GM12875 (cell line): Measurements from ENCODE around the gene MAST4.
A peak's percentile ranks its signal among the peaks of the same experiment; 100 is the strongest.

Experiments used
- H3K4me3 ChIP-seq: one replicate; pipeline ENCODE4 v1.5.1; 2011; ENCODE audit warnings: low read depth, low read length, control low read depth
- CTCF ChIP-seq: IDR thresholded peaks from 2 replicates; pipeline ENCODE4 v1.5.1; 2011; ENCODE audit warnings: low read depth, mild to moderate bottlenecking, control low read depth, inconsistent platforms, low read length, moderate library complexity, borderline replicate concordance; ENCODE audit not compliant: insufficient read depth

The MAST4 gene

DNA sequence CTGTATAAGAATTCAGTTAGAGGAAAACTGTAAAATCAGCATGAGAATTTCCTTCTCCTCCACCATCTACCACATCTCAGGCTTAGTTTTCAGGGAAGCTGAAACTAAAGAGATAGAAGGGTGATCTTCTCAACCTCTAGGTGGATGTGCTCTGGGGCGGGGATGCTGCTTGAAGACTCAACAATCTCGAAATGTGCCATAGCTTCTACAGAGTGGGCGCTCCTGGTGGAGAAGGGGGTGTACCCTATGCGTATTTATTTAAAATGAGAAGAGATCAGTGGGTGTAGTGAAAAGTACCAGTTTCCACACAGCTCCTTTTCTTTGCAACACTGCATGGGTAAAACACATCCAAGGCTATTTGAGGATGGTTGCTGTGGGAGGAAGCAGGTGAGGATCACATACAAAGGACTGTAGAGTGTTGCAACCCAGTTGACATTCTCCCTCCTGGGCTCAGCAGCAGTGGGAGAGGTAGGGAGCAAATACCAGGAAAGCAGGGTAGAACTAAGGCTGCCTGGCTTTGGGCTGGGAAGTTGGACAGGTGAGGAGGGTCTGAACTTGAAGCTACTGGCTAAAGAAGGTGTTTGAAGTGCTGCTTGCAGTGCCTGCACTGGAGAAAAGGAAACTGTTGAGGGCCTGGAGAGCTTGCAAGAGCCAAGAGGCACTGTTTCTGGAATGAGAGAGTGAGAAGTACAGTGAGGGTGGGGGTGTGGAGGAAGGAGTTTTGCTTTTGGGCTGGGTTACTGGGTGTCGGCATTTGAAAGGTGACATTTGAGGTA, 73.1 kb downstream of the MAST4 start:
- TF ChIP-seq CTCF, result no peak
- H3K4me3 ChIP-seq, result no peak overlapping the region

- no peak overlapping the region for H3K4me3 ChIP-seq
- no peak for TF ChIP-seq CTCF
These were observed 73.6 kb downstream of the MAST4 start for GRCh38 chr5:66669862-66670195.

DNA sequence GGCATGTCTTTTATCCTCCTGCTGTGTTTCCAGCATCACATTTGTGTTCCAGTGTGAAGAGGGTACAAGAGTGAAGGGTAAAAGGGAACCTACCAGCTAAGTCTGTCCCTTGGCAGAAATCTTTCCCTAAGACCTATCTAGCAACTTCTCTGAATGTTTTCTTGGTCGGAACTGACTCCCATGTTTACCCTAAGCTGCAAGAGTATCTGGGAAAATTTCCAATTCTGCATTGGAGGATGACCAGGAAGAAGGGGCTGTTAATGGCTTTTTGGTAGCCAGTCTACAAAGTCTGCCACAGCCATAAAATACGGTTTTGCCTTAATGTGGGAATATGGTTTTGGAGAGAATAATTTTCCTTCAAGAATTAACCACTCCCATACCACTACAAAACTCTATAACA, 75.1 kb downstream of the MAST4 start:
- no peak overlapping the region for H3K4me3 ChIP-seq
- TF ChIP-seq CTCF, result no peak

GRCh38 chr5:66674802-66675201, 78.6 kb downstream of the MAST4 start:
- H3K4me3 ChIP-seq, result no peak overlapping the region
- no peak for TF ChIP-seq CTCF

DNA sequence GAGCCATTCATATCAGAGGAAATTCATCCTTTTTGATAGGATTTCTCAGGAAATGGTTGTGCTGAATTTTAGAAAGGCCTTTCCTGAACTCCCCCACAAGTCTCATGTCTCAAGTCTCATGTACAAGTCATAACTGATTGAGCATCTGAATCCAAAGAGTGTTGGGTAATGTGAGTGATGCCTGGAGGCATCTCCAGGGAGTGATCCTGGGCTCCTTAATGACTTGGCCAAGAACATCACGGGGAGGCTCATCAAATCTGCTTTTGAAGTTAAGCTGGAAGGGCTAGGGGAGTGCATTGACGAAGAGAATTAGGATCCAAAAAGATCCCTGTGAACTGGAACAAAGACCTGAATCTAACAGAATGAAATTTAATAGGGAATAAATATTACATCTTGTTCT, 79.2 kb downstream of the MAST4 start:
- no peak overlapping the region for H3K4me3 ChIP-seq
- TF ChIP-seq CTCF, result no peak

- no peak overlapping the region for H3K4me3 ChIP-seq
- no peak for TF ChIP-seq CTCF
These were observed 84.0 kb downstream of the MAST4 start for GRCh38 chr5:66680221-66680620.

- no peak overlapping the region for H3K4me3 ChIP-seq
- TF ChIP-seq CTCF, result peak; percentile 43; the same call in 1 of the 2 replicates
These were observed 84.6 kb downstream of the MAST4 start for GRCh38 chr5:66680804-66681203.
